GM20000 (cell line): Measurements from ENCODE around the gene DMD.

ENCODE experiments used
- DNase-seq: peaks from one replicate; pipeline ENCODE4 v3.0.0; 2012; ENCODE audit warnings: low spot score
- CTCF ChIP-seq: IDR thresholded peaks from 2 replicates; pipeline ENCODE4 v1.5.1; 2012; ENCODE audit warnings: mild to moderate bottlenecking, control low read depth; ENCODE audit errors: extremely low read depth, missing control alignments

The DMD gene

GRCh38 chrX:33156152-33156726, 55.1 kb downstream of the DMD start:
- DNase-seq = no peak
- no peak for TF ChIP-seq CTCF

- DNase-seq = no peak
- TF ChIP-seq CTCF = no peak
Measured at GRCh38 chrX:33149580-33149979, 61.8 kb downstream of the DMD start.

DNA sequence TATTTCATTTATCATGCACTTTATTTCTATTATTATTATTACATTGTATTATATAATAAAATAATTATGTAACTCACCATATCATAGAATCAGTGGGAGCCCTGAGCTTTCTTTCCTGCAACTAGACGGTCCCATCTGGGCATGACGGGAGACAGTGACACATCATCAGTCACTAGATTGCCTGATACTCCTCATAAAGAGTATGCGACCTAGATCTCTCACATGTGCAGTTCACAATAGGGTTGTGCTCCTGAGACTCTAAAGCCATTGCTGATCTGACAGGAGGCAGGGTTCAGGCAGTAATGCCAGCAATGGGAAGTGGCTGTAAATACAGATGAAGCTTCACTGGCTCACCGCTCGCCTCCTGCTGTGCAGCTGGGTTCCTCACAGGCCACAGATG, 62.3 kb downstream of the DMD start:
- no peak for TF ChIP-seq CTCF
- DNase-seq = no peak

- no peak for TF ChIP-seq CTCF
- no peak for DNase-seq
Measured at GRCh38 chrX:33142331-33142730, 69.0 kb downstream of the DMD start.

GRCh38 chrX:33138677-33139249, 72.6 kb downstream of the DMD start:
- DNase-seq = no peak
- no peak for TF ChIP-seq CTCF

GRCh38 chrX:33134164-33134563, 77.2 kb downstream of the DMD start:
- no peak for DNase-seq
- TF ChIP-seq CTCF = no peak

DNA sequence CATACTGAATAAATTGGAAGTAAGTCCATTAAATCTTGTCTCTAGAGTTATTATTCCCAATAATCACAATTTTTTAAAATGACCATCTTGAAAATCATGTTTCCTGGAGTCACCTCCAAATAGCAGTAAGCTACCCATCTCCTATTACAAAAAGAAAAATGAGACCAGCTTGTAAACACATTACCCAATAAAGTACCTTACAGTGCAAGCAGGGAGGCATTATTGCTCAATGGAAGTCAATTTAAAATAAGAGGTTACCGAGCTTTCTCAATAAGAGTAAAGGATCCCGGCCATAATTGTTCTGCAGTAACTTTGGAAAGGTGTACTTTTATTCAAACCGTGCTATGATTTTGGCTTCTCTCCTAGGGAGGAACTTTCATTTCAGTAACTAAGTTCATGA, 78.0 kb downstream of the DMD start:
- no peak for DNase-seq
- no peak for TF ChIP-seq CTCF
